ENCODE results near the gene FUT4.

FUT4 gene

GRCh38 chr11:94557992-94558391 is 14.3 kb downstream of the FUT4 start:
- DNase-seq (ENCODE audit: low spot score) = no peak
- H3K36me3 ChIP-seq (ENCODE audit: low read depth) = no peaks in the 10 kb centered on the region
- TF ChIP-seq, protein P1, sequence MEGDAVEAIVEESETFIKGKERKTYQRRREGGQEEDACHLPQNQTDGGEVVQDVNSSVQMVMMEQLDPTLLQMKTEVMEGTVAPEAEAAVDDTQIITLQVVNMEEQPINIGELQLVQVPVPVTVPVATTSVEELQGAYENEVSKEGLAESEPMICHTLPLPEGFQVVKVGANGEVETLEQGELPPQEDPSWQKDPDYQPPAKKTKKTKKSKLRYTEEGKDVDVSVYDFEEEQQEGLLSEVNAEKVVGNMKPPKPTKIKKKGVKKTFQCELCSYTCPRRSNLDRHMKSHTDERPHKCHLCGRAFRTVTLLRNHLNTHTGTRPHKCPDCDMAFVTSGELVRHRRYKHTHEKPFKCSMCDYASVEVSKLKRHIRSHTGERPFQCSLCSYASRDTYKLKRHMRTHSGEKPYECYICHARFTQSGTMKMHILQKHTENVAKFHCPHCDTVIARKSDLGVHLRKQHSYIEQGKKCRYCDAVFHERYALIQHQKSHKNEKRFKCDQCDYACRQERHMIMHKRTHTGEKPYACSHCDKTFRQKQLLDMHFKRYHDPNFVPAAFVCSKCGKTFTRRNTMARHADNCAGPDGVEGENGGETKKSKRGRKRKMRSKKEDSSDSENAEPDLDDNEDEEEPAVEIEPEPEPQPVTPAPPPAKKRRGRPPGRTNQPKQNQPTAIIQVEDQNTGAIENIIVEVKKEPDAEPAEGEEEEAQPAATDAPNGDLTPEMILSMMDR (IDR thresholded peaks at IDR 0.05; ENCODE audit: poor library complexity, severe bottlenecking) = no peak
- no peak overlapping the region for H3K4me3 ChIP-seq (ENCODE audit: severe bottlenecking)
- H3K27ac ChIP-seq (ENCODE audit: poor library complexity, severe bottlenecking) = no peak overlapping the region
- ATAC-seq (ENCODE audit: low read depth) = no peak
- no peaks in the 10 kb centered on the region for H3K9me3 ChIP-seq (ENCODE audit: severe bottlenecking)
- no peaks in the 10 kb centered on the region for H3K27me3 ChIP-seq (ENCODE audit: insufficient read depth, poor library complexity, severe bottlenecking)
- no peaks in the 10 kb centered on the region for H3K4me1 ChIP-seq (ENCODE audit: insufficient read depth, poor library complexity, severe bottlenecking)

- no peak overlapping the region for H3K4me3 ChIP-seq (ENCODE audit: severe bottlenecking)
- H3K36me3 ChIP-seq (ENCODE audit: low read depth) = no peaks in the 10 kb centered on the region
- H3K27ac ChIP-seq (ENCODE audit: poor library complexity, severe bottlenecking) = no peak overlapping the region
- H3K9me3 ChIP-seq (ENCODE audit: severe bottlenecking) = no peaks in the 10 kb centered on the region
- ATAC-seq (ENCODE audit: low read depth) (no peak), DNase-seq (ENCODE audit: low spot score) (no peak)
- H3K27me3 ChIP-seq (ENCODE audit: insufficient read depth, poor library complexity, severe bottlenecking) = no peaks in the 10 kb centered on the region
- TF ChIP-seq, protein P1 (IDR thresholded peaks at IDR 0.05; ENCODE audit: poor library complexity, severe bottlenecking) = no peak
- H3K4me1 ChIP-seq (ENCODE audit: insufficient read depth, poor library complexity, severe bottlenecking) = no peaks in the 10 kb centered on the region
These were observed 14.7 kb downstream of the FUT4 start for GRCh38 chr11:94558468-94558867.

- Histone ChIP-seq H3K4me1 (ENCODE audit: insufficient read depth, poor library complexity, severe bottlenecking) (no peaks in the 10 kb centered on the region), H3K36me3 (ENCODE audit: low read depth) (no peaks in the 10 kb centered on the region), H3K27me3 (ENCODE audit: insufficient read depth, poor library complexity, severe bottlenecking) (no peaks in the 10 kb centered on the region), H3K27ac (ENCODE audit: poor library complexity, severe bottlenecking) (no peak overlapping the region), H3K4me3 (ENCODE audit: severe bottlenecking) (no peak overlapping the region), H3K9me3 (ENCODE audit: severe bottlenecking) (no peaks in the 10 kb centered on the region)
- ATAC-seq (ENCODE audit: low read depth) (no peak), DNase-seq (ENCODE audit: low spot score) (no peak)
- TF ChIP-seq, protein P1 (IDR thresholded peaks at IDR 0.05; ENCODE audit: poor library complexity, severe bottlenecking) = no peak
These were observed 15.2 kb downstream of the FUT4 start for GRCh38 chr11:94558932-94559331.

DNA sequence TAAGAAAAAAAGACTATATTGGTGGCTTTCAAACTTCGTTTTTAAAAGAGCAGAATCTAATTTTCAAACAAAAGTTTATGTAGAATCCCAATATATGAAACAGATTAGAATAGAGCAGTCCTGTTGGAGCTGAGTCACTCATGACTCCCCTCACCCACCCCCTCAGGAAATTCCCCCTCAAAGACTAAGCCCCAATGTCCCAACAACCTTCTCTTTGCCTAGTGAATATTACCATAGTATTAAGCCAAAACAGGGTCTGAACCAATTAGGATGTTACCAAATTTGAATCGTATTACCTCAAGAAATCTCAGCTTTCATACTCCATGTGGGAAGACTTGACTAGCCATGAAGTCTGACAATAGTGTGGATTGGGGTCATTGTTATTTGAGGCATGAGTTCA is 15.6 kb downstream of the FUT4 start:
- H3K27ac ChIP-seq (ENCODE audit: poor library complexity, severe bottlenecking) = no peak overlapping the region
- H3K4me3 ChIP-seq (ENCODE audit: severe bottlenecking) = no peak overlapping the region
- TF ChIP-seq, protein P1 (IDR thresholded peaks at IDR 0.05; ENCODE audit: poor library complexity, severe bottlenecking) = no peak
- no peaks in the 10 kb centered on the region for H3K4me1 ChIP-seq (ENCODE audit: insufficient read depth, poor library complexity, severe bottlenecking)
- no peaks in the 10 kb centered on the region for H3K27me3 ChIP-seq (ENCODE audit: insufficient read depth, poor library complexity, severe bottlenecking)
- no peaks in the 10 kb centered on the region for H3K9me3 ChIP-seq (ENCODE audit: severe bottlenecking)
- ATAC-seq (ENCODE audit: low read depth) (no peak), DNase-seq (ENCODE audit: low spot score) (no peak)
- no peaks in the 10 kb centered on the region for H3K36me3 ChIP-seq (ENCODE audit: low read depth)

GRCh38 chr11:94560834-94561233 is 17.1 kb downstream of the FUT4 start:
- ATAC-seq (ENCODE audit: low read depth) = no peak

More at GRCh38 chr11:94560834-94561233, 17.1 kb downstream of the FUT4 start:
- no peaks in the 10 kb centered on the region for H3K36me3 ChIP-seq (ENCODE audit: low read depth)
- DNase-seq (ENCODE audit: low spot score) = no peak
- H3K4me1 ChIP-seq (ENCODE audit: insufficient read depth, poor library complexity, severe bottlenecking) = no peaks in the 10 kb centered on the region
- no peak overlapping the region for H3K4me3 ChIP-seq (ENCODE audit: severe bottlenecking)
- no peaks in the 10 kb centered on the region for H3K9me3 ChIP-seq (ENCODE audit: severe bottlenecking)
- TF ChIP-seq, protein P1 (IDR thresholded peaks at IDR 0.05; ENCODE audit: poor library complexity, severe bottlenecking) = no peak
- no peak overlapping the region for H3K27ac ChIP-seq (ENCODE audit: poor library complexity, severe bottlenecking)
- H3K27me3 ChIP-seq (ENCODE audit: insufficient read depth, poor library complexity, severe bottlenecking) = no peaks in the 10 kb centered on the region

Measured in RWPE2 (cell line).